HG03039 (cell line): ENCODE results near the gene PTK6.

ENCODE experiments used
- ATAC-seq: cut with Tn5 transposase; IDR thresholded peaks from one replicate; pipeline ENCODE4 v1.9.1; 2021; ENCODE audit warnings: mild to moderate bottlenecking, moderate library complexity; ENCODE audit not compliant: unreplicated experiment

The PTK6 gene

DNA sequence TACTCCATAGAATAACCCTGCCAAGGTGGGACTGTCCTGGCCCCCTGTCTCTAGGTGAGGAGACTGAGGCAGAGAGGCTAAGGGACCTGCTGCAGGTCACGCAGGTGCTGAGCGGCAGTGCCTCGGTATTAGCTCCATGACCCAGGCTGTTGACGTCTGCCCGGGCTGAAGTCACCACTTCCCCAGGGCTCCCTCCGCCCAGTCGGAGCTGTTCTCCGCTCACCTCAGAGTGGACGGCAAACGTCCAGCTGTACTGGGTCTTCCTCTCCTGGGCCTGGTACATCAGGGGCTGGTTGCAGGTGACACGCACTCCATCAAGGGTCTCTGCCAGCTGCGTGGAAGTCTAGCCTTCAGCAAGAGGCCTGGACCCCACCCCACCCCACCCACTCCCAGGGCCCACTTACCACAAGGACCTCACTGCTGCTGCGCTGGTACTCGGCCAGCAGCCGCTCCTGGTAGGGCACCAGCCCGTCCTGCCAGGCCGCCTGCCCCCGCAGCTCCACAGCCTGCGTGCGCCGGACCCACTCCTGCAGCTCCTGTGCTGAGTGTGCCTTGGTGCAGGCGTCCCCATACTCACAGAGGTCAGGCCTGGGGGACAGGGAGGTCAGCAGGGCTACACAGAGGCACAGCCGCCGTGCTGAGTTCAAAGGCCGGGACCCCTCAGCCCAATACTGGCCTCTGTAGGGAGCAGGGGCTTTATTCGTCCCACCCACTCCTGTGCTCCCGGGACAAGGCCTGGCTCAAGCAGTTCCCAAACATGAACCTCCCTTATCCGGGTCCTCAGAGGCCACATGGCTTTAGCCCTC, 33.3 kb upstream of the PTK6 start:
- no peak for ATAC-seq

DNA sequence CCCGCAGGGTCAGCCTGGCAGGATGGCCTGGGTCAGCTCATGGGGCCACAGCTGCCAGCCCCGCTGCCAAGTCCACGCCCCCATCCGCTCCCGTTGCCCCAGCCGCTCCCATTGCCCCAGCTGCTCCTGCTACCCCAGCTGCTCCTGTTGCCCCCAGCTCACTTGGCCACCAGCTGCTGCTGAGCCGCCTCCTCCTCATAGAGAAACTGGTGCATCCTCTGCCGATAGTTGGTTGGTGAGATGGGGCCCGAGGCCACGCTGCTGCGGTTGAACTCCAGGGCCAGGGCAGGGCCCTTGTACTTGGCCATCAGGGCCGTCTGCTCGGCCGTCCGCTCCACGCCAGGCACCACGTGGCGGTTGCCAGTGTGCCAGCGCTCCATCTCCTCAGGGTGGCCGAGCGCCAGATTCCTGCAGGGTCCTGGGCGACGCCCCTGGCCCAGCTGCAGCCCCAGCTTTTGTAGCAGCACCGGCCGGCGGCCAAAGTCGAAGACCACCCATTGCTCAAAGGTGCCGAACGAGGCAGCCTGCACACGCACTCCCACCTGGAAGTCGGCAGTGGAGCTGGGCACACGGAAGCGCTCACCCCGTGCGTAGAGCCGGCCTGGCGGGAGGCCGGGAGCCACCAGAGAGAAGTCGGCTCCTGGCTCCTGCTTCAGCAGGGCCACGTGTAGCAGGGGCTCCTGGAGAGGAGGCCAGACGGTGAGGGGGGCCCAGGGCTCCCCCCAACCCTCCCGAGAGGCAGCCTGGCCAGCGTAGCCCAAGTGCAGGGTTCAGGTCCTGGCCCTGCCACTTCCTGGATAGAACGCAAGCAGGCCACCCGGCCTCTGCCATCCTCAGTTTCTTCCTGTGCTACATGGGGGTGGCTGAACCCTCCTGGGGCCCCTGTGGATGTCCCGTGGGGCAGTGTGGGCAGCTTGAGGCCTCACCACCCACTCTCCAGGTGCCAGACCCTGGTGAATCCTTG, 32.1 kb upstream of the PTK6 start:
- ATAC-seq = no peak

DNA sequence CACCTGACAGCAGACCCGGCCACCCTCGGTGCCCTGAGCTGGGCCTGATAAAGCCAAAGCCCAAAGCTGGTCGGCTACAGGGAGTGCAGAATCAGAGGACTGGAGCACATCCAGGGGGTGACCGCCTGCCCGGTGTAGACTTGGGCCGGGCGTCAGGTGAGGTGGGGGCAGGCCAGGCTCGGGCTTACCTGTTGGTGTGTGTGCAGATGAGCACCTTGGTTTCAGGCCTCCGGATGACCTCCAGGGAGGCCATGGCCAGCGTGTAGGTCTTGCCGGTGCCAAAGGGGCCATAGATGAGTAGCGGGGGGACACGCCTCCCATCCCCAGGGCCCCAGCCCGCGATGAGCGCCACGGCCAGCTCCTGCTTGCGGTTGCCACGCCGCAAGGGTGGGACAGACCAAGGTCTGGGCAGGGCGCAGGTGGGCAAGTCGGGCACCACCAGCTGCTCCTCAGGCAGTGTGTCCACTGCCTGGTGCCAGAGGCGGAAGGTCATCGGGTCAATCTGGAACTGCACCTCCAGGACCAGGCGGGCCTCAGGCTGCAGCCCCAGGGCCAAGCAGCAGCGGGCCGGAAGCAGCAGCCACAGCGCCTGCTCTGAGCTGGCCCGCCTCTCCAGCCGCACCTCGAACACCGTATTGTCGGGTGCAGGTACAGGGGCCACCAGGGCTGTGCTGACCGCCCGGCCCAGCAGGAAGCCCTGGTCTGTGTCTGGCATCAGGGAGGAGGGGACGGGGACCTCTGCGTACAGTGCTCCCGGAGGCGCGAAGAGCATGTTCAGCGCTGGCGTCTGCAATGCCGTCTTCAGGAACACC, 31.2 kb upstream of the PTK6 start:
- no peak for ATAC-seq

DNA sequence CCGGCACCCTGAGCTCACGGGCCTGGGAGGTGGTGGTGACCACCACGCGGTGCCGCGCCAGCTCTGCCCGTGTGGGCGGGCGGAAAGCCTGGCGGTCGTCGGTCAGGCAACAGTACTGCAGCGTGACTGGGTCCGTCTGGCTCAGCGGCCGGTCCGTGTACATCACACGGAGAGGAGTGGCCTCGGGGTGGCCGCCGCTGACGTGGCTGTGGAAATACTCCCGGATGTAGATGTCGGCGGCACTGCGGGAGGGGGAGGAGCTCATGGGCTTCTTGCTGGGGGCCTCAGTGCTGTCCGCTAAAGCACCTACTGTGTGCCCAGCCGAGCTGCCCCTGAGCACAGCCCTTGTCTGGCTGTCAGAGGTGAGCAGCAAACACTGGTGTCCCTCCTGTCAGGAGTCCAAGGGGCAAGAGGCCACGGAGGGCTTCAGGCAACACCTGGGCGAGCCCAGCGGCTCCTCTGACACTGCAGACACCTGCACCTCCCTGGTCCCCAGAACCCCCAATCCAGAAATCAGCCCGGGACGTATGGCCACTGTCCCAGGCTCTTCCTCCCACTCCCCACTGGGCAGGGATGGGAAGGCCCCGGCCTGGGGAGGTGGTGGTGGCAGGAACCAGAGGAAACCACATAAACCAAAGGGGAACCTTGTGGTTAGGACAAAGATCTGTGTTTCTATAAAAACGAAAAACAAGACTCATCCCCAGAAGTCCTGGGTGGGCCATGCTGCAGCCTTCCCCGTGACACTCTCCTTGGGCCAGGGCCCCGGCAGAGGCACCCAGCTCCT, 30.4 kb upstream of the PTK6 start:
- peak; percentile 50 for ATAC-seq

DNA sequence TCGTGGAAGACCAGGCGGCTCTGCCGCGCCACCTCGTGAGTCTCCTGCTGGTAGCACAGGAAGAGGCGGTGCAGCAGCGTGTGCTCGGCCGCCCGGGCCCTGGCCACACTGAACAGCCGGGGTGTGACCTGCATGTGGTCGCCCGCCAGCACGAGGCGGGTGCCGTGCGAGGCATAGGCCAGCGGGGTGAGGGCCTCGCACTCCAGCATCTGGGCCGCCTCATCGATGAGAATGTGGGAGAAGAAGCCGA, 29.9 kb upstream of the PTK6 start:
- no peak for ATAC-seq

DNA sequence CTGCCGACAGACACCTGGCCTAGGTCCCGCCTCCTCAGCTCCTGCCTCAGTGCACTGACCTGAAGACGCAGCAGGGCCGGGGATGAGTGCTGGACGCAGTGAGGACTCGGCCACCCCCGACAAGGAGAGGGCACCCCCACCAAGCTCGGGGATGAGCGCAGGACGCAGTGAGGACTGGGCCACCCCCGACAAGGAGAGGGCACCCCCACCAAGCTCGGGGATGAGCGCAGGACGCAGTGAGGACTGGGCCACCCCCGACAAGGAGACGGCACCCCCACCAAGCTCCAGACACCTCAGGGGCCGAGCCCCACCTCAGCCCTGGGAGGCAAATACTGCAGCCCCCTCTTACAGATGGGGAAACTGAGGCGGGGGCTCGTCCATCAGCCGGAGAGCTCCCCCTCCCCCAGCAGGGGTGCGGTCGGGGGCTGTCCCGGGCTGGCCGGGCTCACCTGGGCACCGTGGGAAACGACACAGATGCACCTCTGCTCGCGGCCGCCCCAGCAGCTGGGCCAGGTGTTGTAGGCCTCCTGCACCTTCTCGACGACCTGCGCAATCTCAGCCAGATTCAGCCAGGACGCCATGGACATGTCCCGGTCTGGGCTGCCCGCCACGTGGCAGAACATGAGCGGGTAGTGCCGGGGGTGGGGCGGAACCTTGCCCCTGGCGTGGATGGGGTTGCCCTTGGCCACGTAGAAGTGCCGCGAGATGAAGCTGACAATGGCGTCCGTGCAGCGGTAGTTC, 29.4 kb upstream of the PTK6 start:
- ATAC-seq = no peak

DNA sequence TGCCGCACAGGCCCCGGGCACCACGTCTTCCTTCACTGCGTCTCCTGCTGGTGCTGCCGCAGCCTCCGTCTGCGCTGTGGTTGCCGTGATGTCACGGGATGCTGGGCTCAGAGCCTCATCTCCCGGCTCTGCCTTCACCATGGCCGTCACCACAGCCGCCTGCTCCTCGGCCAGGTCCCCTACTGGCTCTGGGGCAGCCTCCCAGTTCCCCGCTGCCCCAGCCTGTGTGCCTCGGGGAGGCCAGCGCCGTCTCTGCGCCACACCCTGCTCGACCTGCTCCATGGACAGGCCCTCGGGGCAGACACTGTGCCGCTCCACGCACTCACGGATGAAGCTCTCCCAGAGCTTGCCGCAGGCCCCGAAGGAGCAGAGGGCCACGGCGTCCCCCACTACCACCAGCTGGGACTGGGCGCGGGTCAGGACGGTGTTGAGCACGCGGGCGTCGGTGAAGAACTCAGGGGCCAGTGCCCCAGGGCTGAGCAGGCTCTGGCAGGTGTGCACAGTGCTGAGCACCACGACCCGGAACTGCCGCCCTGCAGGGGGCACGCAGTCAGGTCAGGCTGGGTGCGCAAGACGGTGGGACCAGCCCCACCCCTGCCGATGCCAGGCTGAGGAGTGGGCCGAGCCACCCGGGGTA, 28.6 kb upstream of the PTK6 start:
- ATAC-seq = no peak

DNA sequence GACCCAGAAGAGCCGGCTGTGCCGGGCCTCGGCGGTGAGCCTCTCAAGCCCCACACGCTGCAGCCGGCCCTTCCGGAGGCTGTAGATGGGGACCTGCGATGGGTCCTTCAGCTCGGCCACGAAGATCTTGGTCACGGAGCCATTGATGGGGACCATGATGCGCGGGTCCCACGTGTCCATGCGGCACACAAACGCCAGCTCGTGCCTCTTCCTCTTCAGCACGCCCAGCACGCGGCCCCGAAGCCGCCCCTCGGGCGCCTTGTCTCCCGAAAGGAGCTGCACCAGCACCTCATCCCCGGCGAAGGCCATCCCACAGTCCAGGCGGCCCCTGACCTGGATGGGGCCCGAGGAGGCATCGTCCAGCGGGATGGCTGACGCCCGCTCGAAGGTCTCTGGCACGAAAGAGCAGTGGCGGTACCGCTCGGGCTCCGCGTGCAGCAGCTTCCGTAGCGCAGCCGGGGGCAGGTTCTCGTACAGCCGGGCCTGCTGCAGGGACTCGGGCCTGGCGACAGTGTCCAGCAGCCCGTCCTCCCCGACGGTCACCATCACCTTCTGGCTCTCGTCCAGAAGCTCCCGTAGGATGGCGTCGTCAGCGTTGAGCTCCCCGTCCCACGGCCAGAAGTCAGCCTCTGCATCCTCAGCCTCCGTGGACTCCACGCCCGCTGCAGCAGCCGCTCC, 28.0 kb upstream of the PTK6 start:
- no peak for ATAC-seq

DNA sequence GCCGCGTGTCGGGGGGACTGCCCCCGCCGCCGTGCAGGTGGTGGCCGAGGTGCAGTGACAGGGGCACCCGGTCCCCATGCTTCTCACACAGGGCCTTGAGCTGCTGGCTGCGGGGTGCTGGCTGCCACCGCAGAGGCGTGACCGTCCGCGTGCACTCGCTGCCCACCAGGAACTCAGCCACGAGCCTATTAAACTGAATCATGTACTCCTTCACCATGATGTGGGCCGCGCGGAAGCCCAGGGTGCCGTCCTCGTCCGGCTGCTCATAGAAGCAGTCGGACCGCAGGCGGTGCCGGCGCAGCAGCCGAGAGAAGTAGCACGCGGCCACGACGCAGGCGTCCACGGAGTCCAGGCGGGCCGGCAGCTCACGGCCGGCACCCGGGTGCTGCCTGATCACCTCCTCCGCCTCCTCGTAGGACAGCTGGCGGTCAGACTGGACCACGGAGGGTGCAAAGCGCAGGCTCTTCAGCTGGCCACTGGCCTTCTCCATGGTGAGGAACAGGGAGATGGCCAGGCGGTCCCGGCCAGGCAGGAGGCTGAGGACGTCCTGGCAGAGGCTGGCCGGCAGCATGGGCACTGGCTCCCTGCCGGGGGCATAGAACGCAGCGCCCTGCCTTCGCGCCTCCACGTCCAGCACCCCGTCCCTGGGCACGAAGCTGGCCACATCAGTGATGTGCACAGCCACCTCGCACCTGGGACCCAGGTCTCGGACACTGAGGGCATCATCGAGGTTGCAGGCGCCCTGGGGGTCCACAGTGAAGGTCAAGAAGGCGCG, 27.0 kb upstream of the PTK6 start:
- no peak for ATAC-seq

DNA sequence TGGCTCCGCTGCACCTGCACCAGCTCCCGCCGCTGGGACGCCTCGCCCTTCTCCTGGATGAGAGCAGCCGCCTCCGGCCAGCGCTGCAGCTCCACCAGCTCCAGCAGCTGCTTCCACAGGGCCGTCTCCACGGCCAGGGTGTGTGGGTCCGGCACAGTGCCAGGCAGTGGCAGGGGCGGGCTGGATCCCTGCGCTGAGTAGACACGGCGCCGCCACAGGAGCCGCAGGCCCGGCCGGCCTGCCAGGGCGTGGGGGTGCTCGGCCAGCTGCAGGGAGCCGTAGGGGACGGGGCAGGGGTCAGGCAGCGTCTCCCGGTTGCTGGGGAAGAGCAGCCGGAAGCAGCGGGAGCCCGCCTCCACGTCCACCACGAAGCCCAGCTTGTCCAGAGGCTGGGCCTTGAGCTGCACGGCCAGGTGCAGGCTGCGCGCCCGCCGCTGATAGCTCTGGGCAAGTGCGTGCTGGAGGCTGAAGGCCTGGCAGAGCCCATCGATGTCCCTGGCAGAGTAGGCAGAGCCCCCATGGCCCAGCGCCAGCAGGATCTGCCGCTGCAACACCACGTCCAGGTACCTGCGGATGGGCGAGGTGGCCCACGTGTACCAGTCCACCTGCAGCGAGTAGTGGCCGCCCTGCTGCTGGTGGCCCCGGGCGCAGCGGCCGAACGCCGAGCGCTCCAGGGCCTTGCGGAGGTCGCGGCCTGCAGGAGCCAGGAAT, 26.2 kb upstream of the PTK6 start:
- ATAC-seq = no peak

DNA sequence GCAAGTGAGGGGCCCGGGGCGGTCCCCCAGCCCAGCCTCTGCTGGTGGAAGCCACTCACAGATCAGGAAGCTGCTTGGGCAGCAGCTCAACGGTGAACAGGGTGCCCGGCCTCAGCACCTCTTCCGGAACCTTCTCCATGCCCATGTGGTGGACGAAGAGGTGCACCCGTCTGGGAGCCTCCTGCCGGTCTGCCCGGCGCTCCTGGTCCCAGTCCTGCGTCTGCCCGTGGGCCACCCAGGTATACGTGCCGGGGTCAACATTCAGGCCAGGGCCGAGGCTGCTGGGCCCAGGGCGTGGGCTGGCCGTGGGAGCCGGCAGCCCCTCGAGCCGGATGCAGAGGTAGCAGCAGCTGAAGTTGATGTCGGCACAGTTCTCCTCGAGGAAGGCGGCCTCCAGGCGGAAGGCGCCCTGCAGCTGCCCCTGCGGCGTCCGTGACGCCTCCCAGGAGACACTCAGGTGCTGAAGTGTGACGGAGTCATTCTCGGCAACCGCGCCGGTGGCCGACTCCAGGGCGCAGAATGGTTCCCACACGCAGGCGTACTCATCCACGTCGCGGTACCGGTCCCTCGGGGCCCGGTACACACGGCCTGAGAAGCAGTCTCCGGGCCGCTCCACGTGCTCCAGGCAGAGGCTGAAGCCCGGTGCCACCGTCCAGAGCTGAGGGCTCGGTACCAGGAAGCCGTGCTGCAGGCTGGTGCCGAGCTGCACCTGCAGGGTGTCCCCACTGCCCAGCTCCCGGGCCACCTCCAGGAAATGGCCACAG, 25.5 kb upstream of the PTK6 start:
- ATAC-seq = no peak

DNA sequence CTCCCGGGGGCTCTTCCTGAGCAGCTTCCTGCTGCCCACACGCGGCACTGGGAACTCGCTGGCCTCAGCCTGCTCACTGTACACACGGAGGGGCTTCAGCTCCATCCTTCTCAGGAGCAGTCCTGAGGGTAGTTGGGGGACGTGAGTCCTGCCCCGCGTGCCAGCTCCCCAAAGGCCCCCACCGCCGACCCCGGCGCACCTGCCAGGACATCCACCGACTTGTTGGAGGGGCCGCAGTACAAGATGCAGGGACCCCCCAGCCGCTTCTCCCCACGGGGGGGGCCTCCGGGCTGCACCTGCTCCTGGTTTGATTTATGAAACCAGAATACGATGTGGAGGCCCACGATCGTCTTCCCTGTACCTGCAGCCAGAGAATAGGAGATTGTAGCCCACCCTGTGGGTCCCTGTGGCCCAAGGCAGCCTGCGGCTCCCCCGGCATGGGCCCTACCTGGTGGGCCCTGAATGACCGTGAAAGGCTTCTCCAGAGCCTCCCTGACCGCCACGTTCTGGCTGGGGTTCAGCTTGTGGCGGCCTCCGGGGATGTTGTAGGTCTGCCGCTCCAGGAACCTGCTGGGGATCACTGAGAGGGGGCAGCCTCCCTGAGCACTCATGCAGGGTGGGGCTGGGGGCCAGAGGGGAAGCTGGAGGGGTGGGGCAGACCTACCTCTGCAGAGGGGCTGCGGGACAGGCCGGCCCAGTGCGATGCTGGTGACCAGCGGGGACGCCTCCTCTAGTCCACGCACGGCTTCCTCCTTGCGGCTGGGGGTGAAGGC, 24.6 kb upstream of the PTK6 start:
- ATAC-seq = no peak

DNA sequence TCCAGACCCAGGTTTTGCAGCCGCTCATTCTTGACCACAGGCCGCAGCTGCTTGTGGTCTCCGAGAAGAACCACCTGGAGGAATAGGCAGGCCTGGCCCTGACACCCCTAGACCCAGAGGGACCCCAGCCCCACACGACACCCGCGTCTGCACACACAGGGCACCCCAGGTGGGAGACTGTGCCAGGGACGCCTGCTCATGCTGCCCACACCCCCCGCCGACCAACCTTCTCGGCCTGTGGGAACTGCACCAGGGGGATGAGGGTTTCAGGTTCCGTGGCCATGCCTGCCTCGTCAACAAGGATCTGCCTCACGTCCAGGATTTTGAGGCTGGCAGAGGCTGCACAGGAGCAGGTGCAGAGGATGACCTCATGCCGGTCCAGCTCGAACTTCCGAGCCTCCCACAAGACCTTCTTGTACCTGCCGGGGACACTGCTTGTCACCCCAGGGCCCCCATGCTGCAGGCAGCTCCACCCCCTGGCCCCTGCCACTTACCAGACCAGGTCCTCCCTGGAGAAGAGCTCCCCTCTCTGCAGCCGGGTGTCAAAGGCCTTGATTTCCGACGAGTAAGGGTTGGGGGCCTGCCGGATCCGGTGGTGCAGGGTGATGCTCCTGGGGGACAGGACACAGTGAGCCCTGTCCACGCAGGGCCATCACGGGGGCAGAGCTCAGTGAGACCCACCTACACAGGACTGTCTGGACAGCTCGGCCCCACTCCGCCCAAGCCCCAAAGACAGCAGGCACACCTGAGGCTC, 23.9 kb upstream of the PTK6 start:
- ATAC-seq = no peak

DNA sequence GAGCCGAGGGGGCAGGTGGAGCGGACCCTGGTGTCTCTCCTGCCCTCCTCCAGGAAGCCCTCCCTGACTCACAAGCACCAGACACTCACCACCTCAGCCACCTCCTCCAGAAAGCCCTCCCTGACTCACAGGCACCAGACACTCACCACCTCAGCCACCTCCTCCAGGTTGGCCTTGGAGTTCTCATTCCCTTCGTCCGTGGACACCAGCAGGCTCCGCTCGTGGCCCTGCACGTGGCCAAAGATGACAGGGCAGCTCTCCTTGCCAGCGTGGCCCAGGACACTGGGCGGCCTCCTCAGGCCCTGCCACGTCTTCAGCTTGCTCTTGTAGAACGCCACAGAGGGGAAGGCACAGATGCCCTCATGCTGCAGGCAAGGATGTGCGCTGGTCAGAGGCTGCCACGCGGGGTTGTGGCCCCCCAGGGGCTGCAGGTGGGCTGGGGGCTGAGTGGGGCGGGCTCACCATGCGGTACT, 23.2 kb upstream of the PTK6 start:
- ATAC-seq = no peak
